Heart right ventricle (tissue), 16 donors: ENCODE results near the gene SECTM1. TPM values are rescaled to one million over a fixed set of nuclear protein-coding genes. Genes with fewer than 3 reads are reported as not detected.
A peak's percentile ranks its signal among the peaks of the same experiment; 100 is the strongest.

Source experiments
- ATAC-seq, 8 donors: fragments of 200-7000 bp; cut with Tn5 transposase; one replicate each; pipeline ENCODE4 v1.9.1; 2020; ENCODE audit warnings: mild to moderate bottlenecking in 8 of 8, moderate library complexity in 8 of 8, moderate number of reproducible peaks in 1 of 8
- DNase-seq, 2 donors: peaks; one replicate each; pipeline ENCODE4 v3.0.0-alpha.2; 2020
- H3K27ac ChIP-seq, 10 donors: fragments of 200-600 bp; sonication (generic) in 2 of 10; one replicate each; pipeline versions ENCODE4 v1.5.0 to v1.8.0; 2020 to 2022; ENCODE audit warnings: mild to moderate bottlenecking in 3 of 10
- H3K27me3 ChIP-seq, 7 donors: fragments of 200-600 bp; one replicate each; pipeline ENCODE4 v1.8.0; 2021 to 2022; ENCODE audit warnings: mild to moderate bottlenecking in 2 of 7
- H3K36me3 ChIP-seq, 9 donors: fragments of 200-600 bp; sonication (generic) in 1 of 9; one replicate each; pipeline versions ENCODE4 v1.5.0 to v1.8.0; 2020 to 2022; ENCODE audit warnings: mild to moderate bottlenecking in 2 of 9
- H3K4me1 ChIP-seq, 9 donors: fragments of 200-600 bp; sonication (generic) in 1 of 9; one replicate each; pipeline versions ENCODE4 v1.5.0 to v1.8.0; 2020 to 2022; ENCODE audit warnings: mild to moderate bottlenecking in 4 of 9
- H3K4me3 ChIP-seq, 10 donors: fragments of 200-600 bp; sonication (generic) in 2 of 10; one replicate each; pipeline versions ENCODE4 v1.5.0 to v1.8.0; 2020 to 2022; ENCODE audit warnings: mild to moderate bottlenecking in 7 of 10, moderate library complexity in 2 of 10
- H3K9me3 ChIP-seq, 11 donors: fragments of 200-600 bp in 10 of 11; sonication (generic) in 2 of 11; one replicate each; pipeline versions ENCODE4 v1.5.0 to v1.8.0; 2013 to 2022; ENCODE audit warnings: mild to moderate bottlenecking in 2 of 11, control low read depth in 1 of 11, moderate library complexity in 1 of 11
- CTCF ChIP-seq, 9 donors: fragments of 200-600 bp; sonication (generic) in 2 of 9; IDR thresholded peaks; one replicate each; pipeline versions ENCODE4 v1.5.0 to v1.8.0; 2021 to 2022; ENCODE audit warnings: antibody characterized with exemption in 9 of 9, mild to moderate bottlenecking in 5 of 9, moderate library complexity in 1 of 9
- WGBS, 2 donors: extraction: QIAGEN DNeasy Blood & Tissue Kit; methylation state at CpG; one replicate each; pipeline ENCODE4 v1.1.7; 2013; ENCODE audit warnings: inconsistent platforms in 1 of 2; 5-methylcytosine and 5-hydroxymethylcytosine counted together
- intact Hi-C, 10 donors: fragments of 100-400 bp; cut with DNase I; formaldehyde crosslinking; loops; one replicate each; pipeline versions ENCODE4 v1.11.1 to v1.14.2; 2022
- polyA plus RNA-seq, 2 donors: library from polyadenylated mRNA; stranded (reverse); fragments of 200-250 nt; gene quantifications; one replicate each; pipeline ENCODE4 v1.2.3, GENCODE V29; 2013
- total RNA-seq, 10 donors: library from RNA; stranded (reverse); fragmentation: NEBNext Ultra II Directional in 3 of 10; extraction: Animal tissue kit (Norgen Biotek cat#: 25700) in 3 of 10; gene quantifications; one replicate each; pipeline versions ENCODE4 v1.2.1 to v1.2.4, GENCODE V29; 2021 to 2023
- donor health status: Arrhythmogenic right ventricular cardiomyopathy.
- donor health status: ischemic (EF 13 %, LVEDD 7.1; RV severe dilation, severe dysfunction).
- donor health status: healthy with polysubstance abuse.
- donor health status: DM: no; HTN: yes; CAD: no.
- donor health status: DM: no; HTN: no; CAD: no.
- donor health status: ischemic (EF 25% LVEDD 6.9; RV normal size, moderate dysfunction).
- donor health status: ischemic (EF 25% LVEDD 5.7; RV mildly dilated, moderate dysfunction).
- donor health status: healthy.
- donor health status: DM: yes; HTN: yes; CAD: no.
- donor health status: Ischemic cardiomyopathy.
- donor health status: ischemic (EF 35%, LVEDD 5.7; RV mildly dilated, moderate dysfunction).
- donor health status: nonischemic (EF 11% LVEDD 7.7; RV severe dilation, severe dysfunction).
- donor health status: DM: yes; HTN: yes; CAD: no.
- donor health status: PGD.
- donor health status: ischemic (EF 29% LVEDD 5.4; RV normal size, mild dysfunction).
- donor health status: nonischemic (EF 23%, LVEDD 6.1; RV moderate dilation, normal function).

SECTM1 gene
- total and polyA plus RNA-seq, 12 donors, result 1.7 to 29.9 (median 3.6) TPM

GRCh38 chr17:82334622-82335394 lies 1.2 kb upstream of the SECTM1 start:
- DNase-seq (peak in 1 of 2 donors; percentile 18), ATAC-seq (peak in 4 of 8 donors; percentile 2 to 23 (median 14))
- Histone ChIP-seq H3K27me3 (peaks cover 0 to 34% (median 15%) of the 10 kb centered on the region in 7 donors), H3K4me3 (peak overlapping the region in 9 of 10 donors; percentile 42 to 82 (median 61)), H3K4me1 (peaks cover 19 to 70% (median 58%) of the 10 kb centered on the region in 9 donors), H3K36me3 (no peaks in the 10 kb centered on the region), H3K27ac (peak overlapping the region in 9 of 10 donors; percentile 11 to 90 (median 67)), H3K9me3 (no peaks in the 10 kb centered on the region)
- intact Hi-C loops, result no loop called here
- no peak for TF ChIP-seq CTCF (IDR thresholded peaks at IDR 0.05)
- 32 to 49% methylated on average over 16 of the region's 16 CpGs for WGBS, 2 donors

GRCh38 chr17:82334204-82334621 lies 647 bp upstream of the SECTM1 start:
- no peaks in the 10 kb centered on the region for H3K9me3 ChIP-seq
- no peak for TF ChIP-seq CTCF (IDR thresholded peaks at IDR 0.05)
- H3K36me3 ChIP-seq, result no peaks in the 10 kb centered on the region
- ATAC-seq (peak in 1 of 8 donors; percentile 9), DNase-seq (no peak)
- H3K4me1 ChIP-seq, result peaks cover 19 to 66% (median 54%) of the 10 kb centered on the region in 9 donors
- peak overlapping the region in 9 of 10 donors; percentile 11 to 90 (median 67) for H3K27ac ChIP-seq
- peak overlapping the region; percentile 42 to 82 (median 58) for H3K4me3 ChIP-seq
- intact Hi-C loops, result no loop called here
- H3K27me3 ChIP-seq, result peaks cover 0 to 40% (median 18%) of the 10 kb centered on the region in 7 donors
- 60 to 70% methylated on average over 23 to 25 of the region's 25 CpGs for WGBS, 2 donors

- H3K4me3 ChIP-seq, result peak overlapping the region; percentile 42 to 82 (median 58)
- peak in 1 of 2 donors; percentile 43 for DNase-seq
- peaks cover 19 to 56% (median 47%) of the 10 kb centered on the region in 9 donors for H3K4me1 ChIP-seq
- no peak for TF ChIP-seq CTCF (IDR thresholded peaks at IDR 0.05)
- peak in 6 of 8 donors; percentile 23 to 46 (median 28) for ATAC-seq
- WGBS, 2 donors, result 18 to 30% methylated on average over 27 to 32 of the region's 32 CpGs
- no peaks in the 10 kb centered on the region for H3K36me3 ChIP-seq
- no peaks in the 10 kb centered on the region for H3K9me3 ChIP-seq
- peak overlapping the region in 5 of 10 donors; percentile 34 to 90 (median 67) for H3K27ac ChIP-seq
- intact Hi-C loops, result no loop called here
- H3K27me3 ChIP-seq, result peaks cover 0 to 48% (median 26%) of the 10 kb centered on the region in 7 donors
These were observed 792 bp downstream of the SECTM1 start for GRCh38 chr17:82332669-82333278.

GRCh38 chr17:82331345-82331939 lies 2.1 kb downstream of the SECTM1 start:
- Histone ChIP-seq H3K27me3 (peaks cover 0 to 60% (median 31%) of the 10 kb centered on the region in 7 donors), H3K4me1 (peaks cover 19 to 56% (median 47%) of the 10 kb centered on the region in 9 donors)
- ATAC-seq, result no peak

More at GRCh38 chr17:82331345-82331939, 2.1 kb downstream of the SECTM1 start:
- no peak overlapping the region for H3K27ac ChIP-seq
- H3K36me3 ChIP-seq, result no peaks in the 10 kb centered on the region
- H3K9me3 ChIP-seq, result no peaks in the 10 kb centered on the region
- intact Hi-C loops, result no loop called here
- H3K4me3 ChIP-seq, result peak overlapping the region in 1 of 10 donors; percentile 61
- no peak for TF ChIP-seq CTCF (IDR thresholded peaks at IDR 0.05)
- DNase-seq, result peak in 1 of 2 donors; percentile 10
- 90 to 94% methylated on average over 25 of the region's 25 CpGs for WGBS, 2 donors
